ENCODE results near the gene THSD4. TPM values are rescaled to one million over a fixed set of nuclear protein-coding genes. Genes with fewer than 3 reads are reported as not detected.

Gene THSD4
- total and polyA plus RNA-seq, 8 donors = 15.7 to 43.3 (median 19.1) TPM

- no peaks in the 10 kb centered on the region for H3K9me3 ChIP-seq
- H3K27me3 ChIP-seq = no peaks in the 10 kb centered on the region
- no peak overlapping the region for H3K27ac ChIP-seq
- DNase-seq (no peak), ATAC-seq (peak; percentile 61)
- TF ChIP-seq CTCF (IDR thresholded peaks at IDR 0.05) = no peak
- no peaks in the 10 kb centered on the region for H3K36me3 ChIP-seq
- intact Hi-C loops (cut with DNase I) = no loop called here
- peaks cover 0 to 3% of the 10 kb centered on the region in 2 donors for H3K4me1 ChIP-seq
- no peak overlapping the region for H3K4me3 ChIP-seq
Measured at GRCh38 chr15:71679223-71679792, 564.0 kb downstream of the THSD4 start.

GRCh38 chr15:71679793-71680353 lies 564.6 kb downstream of the THSD4 start:
- TF ChIP-seq CTCF (IDR thresholded peaks at IDR 0.05) = no peak
- Histone ChIP-seq H3K27me3 (no peaks in the 10 kb centered on the region), H3K4me3 (no peak overlapping the region), H3K36me3 (no peaks in the 10 kb centered on the region), H3K27ac (no peak overlapping the region), H3K4me1 (peaks cover 0 to 3% of the 10 kb centered on the region in 2 donors), H3K9me3 (no peaks in the 10 kb centered on the region)
- ATAC-seq (peak; percentile 83), DNase-seq (peak in 1 of 4 donors; percentile 48)
- intact Hi-C loops (cut with DNase I) = no loop called here

- no peak for DNase-seq
- intact Hi-C loops (cut with DNase I) = no loop called here
- Histone ChIP-seq H3K27ac (no peak overlapping the region), H3K9me3 (no peaks in the 10 kb centered on the region), H3K4me3 (no peak overlapping the region), H3K27me3 (no peaks in the 10 kb centered on the region), H3K36me3 (no peaks in the 10 kb centered on the region), H3K4me1 (peaks cover 0 to 3% of the 10 kb centered on the region in 2 donors)
- TF ChIP-seq CTCF (IDR thresholded peaks at IDR 0.05) = no peak
- ATAC-seq = no peak
Measured at GRCh38 chr15:71682001-71682400, 566.7 kb downstream of the THSD4 start.

- no peak for TF ChIP-seq CTCF (IDR thresholded peaks at IDR 0.05)
- H3K4me3 ChIP-seq = no peak overlapping the region
- H3K36me3 ChIP-seq = no peaks in the 10 kb centered on the region
- H3K9me3 ChIP-seq = no peaks in the 10 kb centered on the region
- ATAC-seq (no peak), DNase-seq (no peak)
- intact Hi-C loops (cut with DNase I) = no loop called here
- H3K4me1 ChIP-seq = peaks cover 3 to 6% of the 10 kb centered on the region in 2 donors
- H3K27me3 ChIP-seq = no peaks in the 10 kb centered on the region
- H3K27ac ChIP-seq = no peak overlapping the region
Measured at GRCh38 chr15:71683411-71684274, 568.4 kb downstream of the THSD4 start.

- H3K9me3 ChIP-seq = peaks cover 0 to 1% of the 10 kb centered on the region in 2 donors
- H3K4me1 ChIP-seq = peaks cover 0 to 6% of the 10 kb centered on the region in 2 donors
- no peak for TF ChIP-seq CTCF (IDR thresholded peaks at IDR 0.05)
- no peaks in the 10 kb centered on the region for H3K27me3 ChIP-seq
- no peak overlapping the region for H3K4me3 ChIP-seq
- no peak overlapping the region for H3K27ac ChIP-seq
- DNase-seq (no peak), ATAC-seq (no peak)
- intact Hi-C loops (cut with DNase I) = no loop called here
- no peaks in the 10 kb centered on the region for H3K36me3 ChIP-seq
Measured at GRCh38 chr15:71685420-71685993, 570.2 kb downstream of the THSD4 start.
